ENCODE results near the gene MLXIP. TPM values are rescaled to one million over a fixed set of nuclear protein-coding genes. Genes with fewer than 3 reads are reported as not detected.

The MLXIP gene
- total and polyA plus RNA-seq, 2 of the 13 experiments (the other 11 are each of a cell fraction or from before 2014, with no cell fraction given), result 5.3 to 6.7 TPM

GRCh38 chr12:122061253-122061652 is 17.3 kb upstream of the MLXIP start:
- no peak overlapping the region for H3K27ac ChIP-seq (ENCODE audit: extremely low read length, insufficient read depth, low read length)
- POLR2A ChIA-PET, result no interaction called here
- no peak for TF ChIP-seq ZNF563 (CRISPR knock-in tag; IDR thresholded peaks at IDR 0.05)
- no peak for TF ChIP-seq DBP (CRISPR knock-in tag; IDR thresholded peaks at IDR 0.05; ENCODE audit: not compliant biosample characterization)
- no peak for TF ChIP-seq HOXA7 (CRISPR knock-in tag; IDR thresholded peaks at IDR 0.05)
- TF ChIP-seq ZNF605 (CRISPR knock-in tag; IDR thresholded peaks at IDR 0.05), result no peak
- no peak for TF ChIP-seq ZNF597 (CRISPR knock-in tag; IDR thresholded peaks at IDR 0.05)
- TF ChIP-seq MED8 (CRISPR knock-in tag; IDR thresholded peaks at IDR 0.05; ENCODE audit: insufficient replicate concordance), result no peak
- TF ChIP-seq SYNCRIP (IDR thresholded peaks at IDR 0.05; ENCODE audit: insufficient read depth, low read depth, low read length), result no peak
- no peak for TF ChIP-seq ZBTB34 (CRISPR knock-in tag; IDR thresholded peaks at IDR 0.05)
- H3K9me3 ChIP-seq (ENCODE audit: low read length), result no peaks in the 10 kb centered on the region
- H3K27me3 ChIP-seq (ENCODE audit: control insufficient read depth in 1 of 2, insufficient read depth in 2 of 2, low read length in 2 of 2), result no peaks in the 10 kb centered on the region
- no TSS peak for BruUV-seq (replicated peaks)
- no peaks in the 10 kb centered on the region for H3K79me2 ChIP-seq (ENCODE audit: insufficient read depth, low read length)
- peaks cover 7 to 23% of the 10 kb centered on the region in 2 experiments; a peak in 2 of 5 replicates for H3K36me3 ChIP-seq (replicated peaks in 1 of 2; ENCODE audit: control insufficient read depth in 1 of 2, insufficient read depth in 2 of 2, low read length in 2 of 2)
- FAIRE-seq, result no peak
- H4K20me1 ChIP-seq (ENCODE audit: insufficient read depth, low read length), result no peaks in the 10 kb centered on the region
- intact Hi-C loops (cut with micrococcal nuclease; ENCODE audit: unreplicated experiment), result no loop called here
- no peak overlapping the region for H3K4me3 ChIP-seq (replicated peaks in 1 of 3; ENCODE audit: insufficient read depth in 1 of 3, low read depth in 2 of 3, low read length in 3 of 3)
- DNase-seq (ENCODE audit: low spot score), result no peak
- 96% methylated on average over 23 of the region's 23 CpGs for WGBS (ENCODE audit: low lambda C conversion rate)
- no peak overlapping the region for H2AFZ ChIP-seq (ENCODE audit: low read length)
- in situ Hi-C loops (cut with HindIII; ENCODE audit: extremely low pct_ligation_motif_present, low pct_unique_long_range_greater_than_20kb), result no loop called here
- no peak overlapping the region for H3K9ac ChIP-seq (ENCODE audit: insufficient read depth, low read depth, low read length)
- no peak overlapping the region for H3K4me2 ChIP-seq (ENCODE audit: low read depth, low read length)
- ATAC-seq, result no peak
- peaks cover 33% of the 10 kb centered on the region for H3K4me1 ChIP-seq (ENCODE audit: insufficient read depth, low read length)
- CTCF ChIA-PET (ENCODE audit: low intra/inter-chr PET ratio, low total read pairs), result no interaction called here
